HG02981 (cell line): ENCODE measurements around the gene MC1R.
"Not testable (repeated sequence)": the region's sequence is repeated elsewhere in the genome, so short reads cannot be mapped to it uniquely, and the experiment has no call there.

Experiments
- ATAC-seq: cut with Tn5 transposase; IDR thresholded peaks from one replicate; pipeline ENCODE4 v1.9.1; 2021; ENCODE audit warnings: mild to moderate bottlenecking, moderate library complexity; ENCODE audit not compliant: unreplicated experiment

Gene MC1R

GRCh38 chr16:89958068-89958467 lies 39.4 kb downstream of the MC1R start:
- ATAC-seq = no peak

- no peak for ATAC-seq
These were observed 39.9 kb downstream of the MC1R start for GRCh38 chr16:89958596-89958995.

GRCh38 chr16:89960966-89961365 lies 42.3 kb downstream of the MC1R start:
- no peak for ATAC-seq

GRCh38 chr16:89961920-89962319 lies 43.3 kb downstream of the MC1R start:
- ATAC-seq = no peak

- no peak for ATAC-seq
These were observed 44.3 kb downstream of the MC1R start for GRCh38 chr16:89962754-89963498.

GRCh38 chr16:89964201-89964600 lies 45.5 kb downstream of the MC1R start:
- no peak for ATAC-seq

GRCh38 chr16:89965447-89966225 lies 47.0 kb downstream of the MC1R start:
- ATAC-seq = no peak

- ATAC-seq = no peak
These were observed 48.1 kb downstream of the MC1R start for GRCh38 chr16:89966756-89967155.

- not testable (repeated sequence) for ATAC-seq
These were observed 48.8 kb downstream of the MC1R start for GRCh38 chr16:89967436-89967835.

GRCh38 chr16:89968074-89968473 lies 49.4 kb downstream of the MC1R start:
- ATAC-seq = not testable (repeated sequence)

GRCh38 chr16:89969741-89970410 lies 51.2 kb downstream of the MC1R start:
- ATAC-seq = no peak
